ENCODE data around the gene JAG2. TPM values are rescaled to one million over a fixed set of nuclear protein-coding genes. Genes with fewer than 3 reads are reported as not detected.
A peak's percentile ranks its signal among the peaks of the same experiment; 100 is the strongest.

Gene JAG2
- total and polyA plus RNA-seq, 2 of the 13 experiments (the other 11 are each of a cell fraction or from before 2014, with no cell fraction given) = 0.04 to 0.16 TPM

- in situ Hi-C loops (cut with HindIII; ENCODE audit: extremely low pct_ligation_motif_present, low pct_unique_long_range_greater_than_20kb) (no loop called here), intact Hi-C loops (cut with micrococcal nuclease; ENCODE audit: unreplicated experiment) (no loop called here)
- CTCF ChIA-PET (ENCODE audit: low intra/inter-chr PET ratio, low total read pairs) = no interaction called here
- Histone ChIP-seq H3K4me1 (ENCODE audit: insufficient read depth, low read length) (no peaks in the 10 kb centered on the region), H3K27ac (ENCODE audit: extremely low read length, insufficient read depth, low read length) (no peak overlapping the region), H2AFZ (ENCODE audit: low read length) (no peak overlapping the region), H3K36me3 (replicated peaks in 1 of 2; ENCODE audit: control insufficient read depth in 1 of 2, insufficient read depth in 2 of 2, low read length in 2 of 2) (peaks cover 24 to 30% of the 10 kb centered on the region in 2 experiments; a peak in 4 of 5 replicates), H3K79me2 (ENCODE audit: insufficient read depth, low read length) (no peaks in the 10 kb centered on the region), H3K9ac (ENCODE audit: insufficient read depth, low read depth, low read length) (no peak overlapping the region), H3K27me3 (ENCODE audit: control insufficient read depth in 1 of 2, insufficient read depth in 2 of 2, low read length in 2 of 2) (no peaks in the 10 kb centered on the region), H4K20me1 (ENCODE audit: insufficient read depth, low read length) (no peaks in the 10 kb centered on the region), H3K4me3 (replicated peaks in 1 of 3; ENCODE audit: insufficient read depth in 1 of 3, low read depth in 2 of 3, low read length in 3 of 3) (no peak overlapping the region), H3K9me3 (ENCODE audit: low read length) (no peaks in the 10 kb centered on the region), H3K4me2 (ENCODE audit: low read depth, low read length) (no peak overlapping the region)
- 92% methylated on average over 17 of the region's 30 CpGs for WGBS (ENCODE audit: low lambda C conversion rate)
- DNase-seq (ENCODE audit: low spot score) (no peak), ATAC-seq (no peak), FAIRE-seq (no peak)
- POLR2A ChIA-PET = no interaction called here
- no TSS peak for BruUV-seq (replicated peaks)
- TF ChIP-seq TGIF2 (CRISPR knock-in tag; IDR thresholded peaks at IDR 0.05) (no peak), ZBTB33 (CRISPR knock-in tag; IDR thresholded peaks at IDR 0.05) (peak; percentile 85)
Measured at GRCh38 chr14:105216490-105217247, 48.1 kb upstream of the JAG2 start.

DNA sequence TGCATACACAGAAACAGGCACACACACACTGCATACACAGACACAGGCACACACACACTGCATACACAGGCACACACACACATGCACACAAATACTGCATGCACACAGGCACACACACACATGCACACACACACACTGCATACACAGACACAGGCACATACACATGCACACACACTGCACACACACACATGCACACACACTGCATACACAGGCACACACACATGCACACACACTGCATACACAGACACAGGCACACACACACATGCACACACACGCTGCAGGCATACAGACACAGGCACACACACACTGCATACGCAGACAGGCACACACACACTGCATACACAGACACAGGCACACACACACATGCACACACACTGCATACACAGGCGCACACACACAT is 47.0 kb upstream of the JAG2 start:
- no peaks in the 10 kb centered on the region for H4K20me1 ChIP-seq (ENCODE audit: insufficient read depth, low read length)
- ChIA-PET POLR2A (no interaction called here), CTCF (ENCODE audit: low intra/inter-chr PET ratio, low total read pairs) (no interaction called here)
- H3K27me3 ChIP-seq (ENCODE audit: control insufficient read depth in 1 of 2, insufficient read depth in 2 of 2, low read length in 2 of 2) = no peaks in the 10 kb centered on the region
- H3K4me3 ChIP-seq (replicated peaks in 1 of 3; ENCODE audit: insufficient read depth in 1 of 3, low read depth in 2 of 3, low read length in 3 of 3) = no peak overlapping the region
- H3K4me1 ChIP-seq (ENCODE audit: insufficient read depth, low read length) = no peaks in the 10 kb centered on the region
- H3K9me3 ChIP-seq (ENCODE audit: low read length) = no peaks in the 10 kb centered on the region
- FAIRE-seq (no peak), DNase-seq (ENCODE audit: low spot score) (no peak), ATAC-seq (no peak)
- in situ Hi-C loops (cut with HindIII; ENCODE audit: extremely low pct_ligation_motif_present, low pct_unique_long_range_greater_than_20kb) = no loop called here
- intact Hi-C loops (cut with micrococcal nuclease; ENCODE audit: unreplicated experiment) = no loop called here
- no peak overlapping the region for H3K4me2 ChIP-seq (ENCODE audit: low read depth, low read length)
- BruUV-seq (replicated peaks) = no TSS peak
- TF ChIP-seq BCL6 (CRISPR knock-in tag; IDR thresholded peaks at IDR 0.05) = no peak
- TF ChIP-seq MNT (IDR thresholded peaks at IDR 0.05) = peak; percentile 45; the same call in 1 of the 2 replicates
- H3K36me3 ChIP-seq (replicated peaks in 1 of 2; ENCODE audit: control insufficient read depth in 1 of 2, insufficient read depth in 2 of 2, low read length in 2 of 2) = peaks cover 19 to 24% of the 10 kb centered on the region in 2 experiments; a peak in 4 of 5 replicates
- 60% methylated on average over 3 of the region's 3 CpGs for WGBS (ENCODE audit: low lambda C conversion rate)
- H3K79me2 ChIP-seq (ENCODE audit: insufficient read depth, low read length) = no peaks in the 10 kb centered on the region
- H2AFZ ChIP-seq (ENCODE audit: low read length) = no peak overlapping the region
- H3K9ac ChIP-seq (ENCODE audit: insufficient read depth, low read depth, low read length) = no peak overlapping the region
- no peak overlapping the region for H3K27ac ChIP-seq (ENCODE audit: extremely low read length, insufficient read depth, low read length)
